ENCODE results near the gene SAMSN1. TPM values are rescaled to one million over a fixed set of nuclear protein-coding genes. Genes with fewer than 3 reads are reported as not detected.

Gene SAMSN1
- polyA plus RNA-seq, 1 of the 3 experiments (the other 2 are of a cell fraction) = not detected

- Histone ChIP-seq H2AFZ (ENCODE audit: low read depth) (no peak overlapping the region), H3K4me1 (ENCODE audit: control insufficient read depth in 1 of 2, insufficient read depth in 2 of 2, low read depth in 1 of 2, low read length in 1 of 2) (no peaks in the 10 kb centered on the region), H3K36me3 (replicated peaks in 1 of 2; ENCODE audit: control insufficient read depth in 1 of 2, insufficient read depth in 2 of 2, low read length in 1 of 2) (no peaks in the 10 kb centered on the region), H3F3A (replicated peaks; ENCODE audit: insufficient read depth) (no peaks in the 10 kb centered on the region), H4K20me1 (ENCODE audit: insufficient read depth) (no peaks in the 10 kb centered on the region), H3K4me2 (no peak overlapping the region), H3K27me3 (ENCODE audit: insufficient read depth) (no peaks in the 10 kb centered on the region), H3K9me3 (no peaks in the 10 kb centered on the region), H3K9me2 (no peaks in the 10 kb centered on the region), H3K4me3 (ENCODE audit: low read depth in 2 of 2, low read length in 1 of 2) (no peak overlapping the region), H3K79me2 (ENCODE audit: insufficient read depth) (no peaks in the 10 kb centered on the region), H3K9ac (no peak overlapping the region), H3K27ac (ENCODE audit: low read depth in 2 of 2, low read length in 1 of 2) (no peak overlapping the region)
- CTCF ChIA-PET = interaction anchor here (1.2 to 1.5 kb wide), 2 partner anchors 16 to 48 kb away, joined by 3 read pairs; no protein-coding TSS in a partner anchor
- 3% methylated on average over 2 of the region's 2 CpGs for WGBS (ENCODE audit: low lambda C conversion rate)
- no peak for TF ChIP-seq PBX3 (IDR thresholded peaks at IDR 0.05)
- TF ChIP-seq RXRA (IDR thresholded peaks at IDR 0.05; ENCODE audit: borderline replicate concordance, low read depth) = no peak
- no peak for TF ChIP-seq YY1 (IDR thresholded peaks at IDR 0.05; ENCODE audit: low read depth)
- TF ChIP-seq RCOR1 (IDR thresholded peaks at IDR 0.05; ENCODE audit: low read length) = no peak
- no peak for TF ChIP-seq NFIC (IDR thresholded peaks at IDR 0.05; ENCODE audit: borderline replicate concordance)
- TF ChIP-seq EP300 (IDR thresholded peaks at IDR 0.05; ENCODE audit: borderline replicate concordance in 1 of 2, low read depth in 1 of 2, low read length in 1 of 2) = no peak
- TF ChIP-seq IRF3 (IDR thresholded peaks at IDR 0.05; ENCODE audit: low read depth, low read length) = no peak
- TF ChIP-seq USF1 (IDR thresholded peaks at IDR 0.05; ENCODE audit: borderline replicate concordance, low read depth) = no peak
- DNase-seq = no peak
- POLR2A ChIA-PET = no interaction called here
Measured at GRCh38 chr21:14451546-14451945, 94.6 kb downstream of the SAMSN1 start.

GRCh38 chr21:14448784-14449183, 97.3 kb downstream of the SAMSN1 start:
- Histone ChIP-seq H3K4me1 (ENCODE audit: control insufficient read depth in 1 of 2, insufficient read depth in 2 of 2, low read depth in 1 of 2, low read length in 1 of 2) (no peaks in the 10 kb centered on the region), H3K36me3 (replicated peaks in 1 of 2; ENCODE audit: control insufficient read depth in 1 of 2, insufficient read depth in 2 of 2, low read length in 1 of 2) (no peaks in the 10 kb centered on the region), H3K4me3 (ENCODE audit: low read depth in 2 of 2, low read length in 1 of 2) (no peak overlapping the region), H3K9me3 (no peaks in the 10 kb centered on the region), H3F3A (replicated peaks; ENCODE audit: insufficient read depth) (no peaks in the 10 kb centered on the region), H3K27me3 (ENCODE audit: insufficient read depth) (no peaks in the 10 kb centered on the region), H3K9ac (no peak overlapping the region), H3K27ac (ENCODE audit: low read depth in 2 of 2, low read length in 1 of 2) (no peak overlapping the region), H4K20me1 (ENCODE audit: insufficient read depth) (no peaks in the 10 kb centered on the region), H3K4me2 (no peak overlapping the region), H3K79me2 (ENCODE audit: insufficient read depth) (no peaks in the 10 kb centered on the region), H2AFZ (ENCODE audit: low read depth) (no peak overlapping the region), H3K9me2 (no peaks in the 10 kb centered on the region)
- no peak for TF ChIP-seq USF2 (IDR thresholded peaks at IDR 0.05; ENCODE audit: borderline replicate concordance, low read depth, low read length)
- POLR2A ChIA-PET = no interaction called here
- WGBS (ENCODE audit: low lambda C conversion rate) = 0% methylated on average over 1 of the region's 1 CpG
- no peak for DNase-seq
- CTCF ChIA-PET = interaction anchor here (1.0 kb wide), 1 partner anchor 29 kb away, joined by 4 read pairs; no protein-coding TSS in a partner anchor

Data from SK-N-SH (cell line).